Caco-2 (cell line): ENCODE data around the gene EFCAB5. TPM values are rescaled to one million over a fixed set of nuclear protein-coding genes. Genes with fewer than 3 reads are reported as not detected.
A peak's percentile ranks its signal among the peaks of the same experiment; 100 is the strongest.

Experiments
- BruUV-seq: library from RNA; stranded (reverse); fragments of 400-500 nt; replicated peaks from 2 replicates; lab custom pipeline; 2021; lab: Mats Ljungman, UMichigan
- CTCF ChIA-PET: fragments of 300-600 bp; sonication (Branson Sonifier 250); formaldehyde crosslinking; loops from one replicate; lab custom pipeline; 2022; ENCODE audit warnings: antibody characterized with exemption; lab: Charles Lee
- POLR2A ChIA-PET: fragments of 300-600 bp; sonication (Branson Sonifier 250); formaldehyde crosslinking; loops from one replicate; lab custom pipeline; 2022; ENCODE audit warnings: antibody characterized with exemption; lab: Charles Lee
- DNase-seq, 2 experiments: peaks; one replicate each; pipeline versions ENCODE4 v3.0.0 to v3.0.0-alpha.2; 2020 to 2022
- H3K27me3 ChIP-seq: replicated peaks from 2 replicates; pipeline ENCODE4 v1.6.0; 2011; ENCODE audit warnings: low read length; ENCODE audit not compliant: control insufficient read depth, insufficient read depth
- H3K36me3 ChIP-seq: 2 replicates; pipeline ENCODE4 v1.5.1; 2011; ENCODE audit warnings: low read length; ENCODE audit not compliant: control insufficient read depth, insufficient read depth
- H3K4me1 ChIP-seq: fragments of 250-450 bp; sonication (Bioruptor Pico); 2 replicates; pipeline ENCODE4 v1.5.1; 2020; ENCODE audit warnings: mild to moderate bottlenecking
- H3K4me3 ChIP-seq: 2 replicates; pipeline ENCODE4 v1.5.1; 2011; ENCODE audit warnings: low read depth, mild to moderate bottlenecking, control low read depth, low read length
- H3K9me3 ChIP-seq: fragments of 250-450 bp; sonication (Bioruptor Pico); 2 replicates; pipeline ENCODE4 v1.5.1; 2020; ENCODE audit warnings: mild to moderate bottlenecking, moderate library complexity
- H3K27ac Mint-ChIP-seq: one replicate; pipeline ENCODE4 v1.8.0; 2022; ENCODE audit warnings: mixed read lengths; ENCODE audit not compliant: unreplicated experiment
- H3K27me3 Mint-ChIP-seq: one replicate; pipeline ENCODE4 v1.8.0; 2022; ENCODE audit warnings: mixed read lengths; ENCODE audit not compliant: insufficient read depth, unreplicated experiment
- H3K36me3 Mint-ChIP-seq: one replicate; pipeline ENCODE4 v1.8.0; 2022; ENCODE audit warnings: mild to moderate bottlenecking, mixed read lengths; ENCODE audit not compliant: insufficient read depth, unreplicated experiment
- H3K4me1 Mint-ChIP-seq: one replicate; pipeline ENCODE4 v1.8.0; 2022; ENCODE audit warnings: low read depth, mixed read lengths; ENCODE audit not compliant: unreplicated experiment
- H3K4me3 Mint-ChIP-seq: one replicate; pipeline ENCODE4 v1.8.0; 2022; ENCODE audit warnings: mild to moderate bottlenecking, moderate library complexity, mixed read lengths; ENCODE audit not compliant: unreplicated experiment
- H3K9me3 Mint-ChIP-seq: one replicate; pipeline ENCODE4 v1.8.0; 2022; ENCODE audit warnings: mixed read lengths; ENCODE audit not compliant: unreplicated experiment
- CTCF ChIP-seq, 2 experiments: fragments of 200-600 bp in 1 of 2; IDR thresholded peaks; 1 replicate in 1 of 2; 2 replicates in 1 of 2; pipeline versions ENCODE4 v1.5.1 to v1.8.0; 2011 to 2022; ENCODE audit warnings: antibody characterized with exemption in 1 of 2, control low read depth in 1 of 2, inconsistent platforms in 1 of 2, low read depth in 1 of 2, low read length in 1 of 2, mild to moderate bottlenecking in 1 of 2, moderate library complexity in 1 of 2; ENCODE audit not compliant: insufficient read depth in 1 of 2, severe bottlenecking in 1 of 2, unreplicated experiment in 1 of 2
- intact Hi-C: fragments of 100-400 bp; cut with micrococcal nuclease; formaldehyde crosslinking; loops from one replicate; pipeline ENCODE4 v1.10.0; 2022; ENCODE audit not compliant: unreplicated experiment
- total RNA-seq: library from RNA; stranded (reverse); gene quantifications from 2 replicates; pipeline ENCODE4 v1.2.3, GENCODE V29; 2022

The EFCAB5 gene
- total RNA-seq, 1 experiment from 2014 or later, result 0.43 TPM

GRCh38 chr17:30103921-30104320 lies 162.5 kb downstream of the EFCAB5 start:
- CTCF ChIA-PET, result interaction anchor here (0.6 to 2.0 kb wide), 12 partner anchors 10 to 422 kb away, joined by 3 to 56 read pairs (median 8); partner anchors contain the start of genes BLMH, GOSR1, NSRP1 and SLC6A4
- no peak for TF ChIP-seq CTCF (IDR thresholded peaks at IDR 0.05; ENCODE audit: insufficient read depth in 1 of 2, low read depth in 1 of 2, low read length in 1 of 2, severe bottlenecking in 1 of 2, unreplicated experiment in 1 of 2)
- no TSS peak for BruUV-seq
- H3K27me3 ChIP-seq, result no peaks in the 10 kb centered on the region
- no peak overlapping the region for H3K4me3 Mint-ChIP-seq
- POLR2A ChIA-PET, result interaction anchor here (0.6 to 1.7 kb wide), 2 partner anchors 11 to 175 kb away, joined by 3 to 4 read pairs; no protein-coding TSS in a partner anchor
- no peak overlapping the region for H3K4me3 ChIP-seq
- H3K36me3 Mint-ChIP-seq, result no peaks in the 10 kb centered on the region
- H3K27ac Mint-ChIP-seq, result no peak overlapping the region
- intact Hi-C loops, result loop anchor here (1.0 to 2.0 kb wide), 3 partner anchors 133 to 232 kb away; no protein-coding TSS in a partner anchor
- no peaks in the 10 kb centered on the region for H3K9me3 ChIP-seq
- H3K9me3 Mint-ChIP-seq, result no peaks in the 10 kb centered on the region
- H3K27me3 Mint-ChIP-seq, result no peaks in the 10 kb centered on the region
- no peaks in the 10 kb centered on the region for H3K36me3 ChIP-seq
- H3K4me1 ChIP-seq, result no peaks in the 10 kb centered on the region
- DNase-seq, result no peak
- peaks cover 7% of the 10 kb centered on the region for H3K4me1 Mint-ChIP-seq

- peak; percentile 94 to 97 for TF ChIP-seq CTCF (IDR thresholded peaks at IDR 0.05; ENCODE audit: insufficient read depth in 1 of 2, low read depth in 1 of 2, low read length in 1 of 2, severe bottlenecking in 1 of 2, unreplicated experiment in 1 of 2)
- ChIA-PET CTCF (interaction anchor here (0.5 to 2.0 kb wide), 23 partner anchors 9 to 714 kb away, joined by 3 to 56 read pairs (median 4); partner anchors contain the start of genes BLMH, GOSR1, NSRP1 and SLC6A4), POLR2A (interaction anchor here (0.7 to 1.7 kb wide), 3 partner anchors 10 to 131 kb away, joined by 3 to 4 read pairs (median 3); partner anchors contain the start of gene SLC6A4)
- no peaks in the 10 kb centered on the region for H3K27me3 Mint-ChIP-seq
- Histone ChIP-seq H3K36me3 (no peaks in the 10 kb centered on the region), H3K4me1 (no peaks in the 10 kb centered on the region), H3K4me3 (peak overlapping the region; percentile 42), H3K9me3 (no peaks in the 10 kb centered on the region), H3K27me3 (no peaks in the 10 kb centered on the region)
- H3K4me3 Mint-ChIP-seq, result peak overlapping the region; percentile 73
- peak; percentile 86 to 90 for DNase-seq
- H3K9me3 Mint-ChIP-seq, result no peaks in the 10 kb centered on the region
- H3K4me1 Mint-ChIP-seq, result peaks cover 7% of the 10 kb centered on the region
- BruUV-seq, result no TSS peak
- H3K36me3 Mint-ChIP-seq, result no peaks in the 10 kb centered on the region
- intact Hi-C loops, result loop anchor here (1.0 to 2.0 kb wide), 3 partner anchors 132 to 232 kb away; no protein-coding TSS in a partner anchor
- H3K27ac Mint-ChIP-seq, result peak overlapping the region; percentile 80
Measured at GRCh38 chr17:30104575-30105339, 163.3 kb downstream of the EFCAB5 start.

- intact Hi-C loops, result no loop called here
- Mint-ChIP-seq H3K27ac (no peak overlapping the region), H3K4me3 (no peak overlapping the region), H3K9me3 (no peaks in the 10 kb centered on the region), H3K27me3 (no peaks in the 10 kb centered on the region), H3K36me3 (peaks cover 14% of the 10 kb centered on the region), H3K4me1 (peaks cover 8% of the 10 kb centered on the region)
- ChIA-PET POLR2A (no interaction called here), CTCF (interaction anchor here (2.0 kb wide), 1 partner anchor 8 kb away, joined by 10 read pairs; no protein-coding TSS in a partner anchor)
- Histone ChIP-seq H3K4me1 (peaks cover 2% of the 10 kb centered on the region), H3K27me3 (no peaks in the 10 kb centered on the region), H3K4me3 (no peak overlapping the region), H3K36me3 (no peaks in the 10 kb centered on the region), H3K9me3 (no peaks in the 10 kb centered on the region)
- BruUV-seq, result no TSS peak
- no peak for TF ChIP-seq CTCF (IDR thresholded peaks at IDR 0.05; ENCODE audit: insufficient read depth in 1 of 2, low read depth in 1 of 2, low read length in 1 of 2, severe bottlenecking in 1 of 2, unreplicated experiment in 1 of 2)
- no peak for DNase-seq
Measured at GRCh38 chr17:30112794-30113193, 171.4 kb downstream of the EFCAB5 start.
